Neuronal stem cell (in vitro differentiated cells): ENCODE results near the gene MALAT1.
"Not testable (repeated sequence)": the region's sequence is repeated elsewhere in the genome, so short reads cannot be mapped to it uniquely, and the experiment has no call there.

Experiments
- DNase-seq: peaks from one replicate; pipeline ENCODE4 v3.0.0-alpha.2; 2013; ENCODE audit warnings: low spot score
- H2AFZ ChIP-seq: one replicate; pipeline ENCODE4 v1.6.1; 2013; ENCODE audit warnings: mild to moderate bottlenecking, low read length, inconsistent platforms
- H2AK5ac ChIP-seq: 2 replicates; pipeline ENCODE4 v1.6.1; 2013; ENCODE audit warnings: low read depth, mild to moderate bottlenecking, inconsistent platforms, low read length, moderate library complexity, mixed read lengths
- H2BK120ac ChIP-seq: 2 replicates; pipeline ENCODE4 v1.6.1; 2013; ENCODE audit warnings: low read depth, mild to moderate bottlenecking, inconsistent platforms, low read length, moderate library complexity, mixed read lengths
- H2BK12ac ChIP-seq: one replicate; pipeline ENCODE4 v1.6.1; 2013; ENCODE audit warnings: low read length, inconsistent platforms
- H2BK15ac ChIP-seq: 2 replicates; pipeline ENCODE4 v1.6.1; 2013; ENCODE audit warnings: mild to moderate bottlenecking, low read length, inconsistent platforms, mixed read lengths
- H2BK5ac ChIP-seq: one replicate; pipeline ENCODE4 v1.6.1; 2013; ENCODE audit warnings: inconsistent platforms, mild to moderate bottlenecking, low read length, moderate library complexity
- H3K14ac ChIP-seq: one replicate; pipeline ENCODE4 v1.6.1; 2013; ENCODE audit warnings: low read length, inconsistent platforms
- H3K18ac ChIP-seq: 2 replicates; pipeline ENCODE4 v1.6.1; 2013; ENCODE audit warnings: low read length, inconsistent platforms
- H3K23ac ChIP-seq: 2 replicates; pipeline ENCODE4 v1.6.1; 2013; ENCODE audit warnings: low read depth, mild to moderate bottlenecking, mixed read lengths, low read length, inconsistent platforms; ENCODE audit not compliant: poor library complexity
- H3K27ac ChIP-seq: replicated peaks from 3 replicates; pipeline ENCODE4 v1.5.1; 2013; ENCODE audit warnings: low read length, inconsistent platforms
- H3K27me3 ChIP-seq, 3 experiments: 2 replicates each; pipeline ENCODE4 v1.6.1; 2013; ENCODE audit warnings: low read length in 3 of 3, mild to moderate bottlenecking in 2 of 3, inconsistent platforms in 1 of 3, low read depth in 1 of 3, mixed read lengths in 1 of 3, moderate library complexity in 1 of 3; ENCODE audit not compliant: control insufficient read depth in 3 of 3, insufficient read depth in 3 of 3
- H3K36me3 ChIP-seq, 2 donors: replicated peaks in 1 of 2; 2 replicates each; pipeline ENCODE4 v1.6.1; 2013; ENCODE audit warnings: low read length in 2 of 2; ENCODE audit not compliant: control insufficient read depth in 2 of 2, insufficient read depth in 2 of 2
- H3K4ac ChIP-seq: 2 replicates; pipeline ENCODE4 v1.6.1; 2013; ENCODE audit warnings: inconsistent platforms, mild to moderate bottlenecking, low read length, moderate library complexity
- H3K4me1 ChIP-seq, 2 donors: 1 replicate in 1 of 2; 2 replicates in 1 of 2; pipeline ENCODE4 v1.6.1; 2013; ENCODE audit warnings: low read length in 2 of 2, low read depth in 1 of 2; ENCODE audit not compliant: control insufficient read depth in 2 of 2, insufficient read depth in 1 of 2
- H3K4me2 ChIP-seq: one replicate; pipeline ENCODE4 v1.6.1; 2013; ENCODE audit warnings: mild to moderate bottlenecking, low read length, inconsistent platforms; ENCODE audit not compliant: insufficient read depth, poor library complexity, severe bottlenecking
- H3K4me3 ChIP-seq, 2 donors: 2 replicates each; pipeline ENCODE4 v1.5.1; 2013; ENCODE audit warnings: low read length in 2 of 2, mild to moderate bottlenecking in 2 of 2, inconsistent platforms in 1 of 2, moderate library complexity in 1 of 2
- H3K79me1 ChIP-seq: one replicate; pipeline ENCODE4 v1.6.1; 2013; ENCODE audit warnings: low read depth, mild to moderate bottlenecking, inconsistent platforms, low read length, moderate library complexity
- H3K9ac ChIP-seq: one replicate; pipeline ENCODE4 v1.6.1; 2013; ENCODE audit warnings: mild to moderate bottlenecking, low read depth, low read length, inconsistent platforms; ENCODE audit not compliant: poor library complexity
- H3K9me3 ChIP-seq, 2 donors: replicated peaks in 1 of 2; 2 replicates each; pipeline versions ENCODE3 to v1.6.1; 2013; ENCODE audit warnings: low read length in 2 of 2, mild to moderate bottlenecking in 2 of 2, inconsistent platforms in 1 of 2, low read depth in 1 of 2, mixed read lengths in 1 of 2, moderate library complexity in 1 of 2; ENCODE audit not compliant: control insufficient read depth in 2 of 2, insufficient read depth in 1 of 2
- H4K8ac ChIP-seq: one replicate; pipeline ENCODE4 v1.6.1; 2013; ENCODE audit warnings: low read depth, mild to moderate bottlenecking, inconsistent platforms, low read length, moderate library complexity
- H4K91ac ChIP-seq: one replicate; pipeline ENCODE4 v1.6.1; 2013; ENCODE audit warnings: low read length, low read depth, mild to moderate bottlenecking, inconsistent platforms; ENCODE audit not compliant: poor library complexity
- WGBS, 2 donors: extraction: QIAGEN DNeasy Blood & Tissue Kit; methylation state at CpG; one replicate each; pipeline ENCODE4 v1.1.7; 2013; ENCODE audit warnings: missing lambda C conversion rate in 2 of 2, mixed read lengths in 1 of 2; ENCODE audit not compliant: insufficient read length in 2 of 2, insufficient replicate concordance in 1 of 2; ENCODE audit errors: extremely low coverage in 2 of 2; 5-methylcytosine and 5-hydroxymethylcytosine counted together

MALAT1 gene

GRCh38 chr11:65506772-65507505, 8.1 kb downstream of the MALAT1 start:
- no peak overlapping the region for H2BK15ac ChIP-seq
- H2BK120ac ChIP-seq = no peak overlapping the region
- H3K4me1 ChIP-seq = peaks cover 2 to 10% of the 10 kb centered on the region in 2 donors
- peak overlapping the region; percentile 55 for H3K27ac ChIP-seq
- no peak overlapping the region for H3K14ac ChIP-seq
- H3K36me3 ChIP-seq = peaks cover 33 to 57% of the 10 kb centered on the region in 2 donors
- WGBS, 2 donors = no CpG with 5 or more reads among the region's 7 CpGs
- H3K9ac ChIP-seq = no peak overlapping the region
- H4K8ac ChIP-seq = no peak overlapping the region
- H3K27me3 ChIP-seq = no peaks in the 10 kb centered on the region
- H3K4ac ChIP-seq = no peak overlapping the region
- no peak overlapping the region for H2AFZ ChIP-seq
- no peak overlapping the region for H2BK5ac ChIP-seq
- H3K4me3 ChIP-seq = peak overlapping the region; percentile 39 to 72
- H2BK12ac ChIP-seq = no peak overlapping the region
- H2AK5ac ChIP-seq = no peak overlapping the region
- H3K79me1 ChIP-seq = no peaks in the 10 kb centered on the region
- H3K9me3 ChIP-seq = no peaks in the 10 kb centered on the region
- peak overlapping the region; percentile 65 for H3K23ac ChIP-seq
- H3K4me2 ChIP-seq = peak overlapping the region; percentile 69
- no peak overlapping the region for H4K91ac ChIP-seq
- H3K18ac ChIP-seq = no peak overlapping the region
- DNase-seq = peak; percentile 62

- H2BK5ac ChIP-seq, H3K79me1 ChIP-seq, H3K9me3 ChIP-seq, H2AFZ ChIP-seq, DNase-seq, H4K91ac ChIP-seq, H3K4me1 ChIP-seq, H3K14ac ChIP-seq, H3K4ac ChIP-seq, H3K9ac ChIP-seq, H2BK12ac ChIP-seq, H3K23ac ChIP-seq, H2BK15ac ChIP-seq, H2BK120ac ChIP-seq, H3K4me3 ChIP-seq, H3K4me2 ChIP-seq, H3K27ac ChIP-seq, H3K36me3 ChIP-seq, H2AK5ac ChIP-seq, H4K8ac ChIP-seq, H3K27me3 ChIP-seq, H3K18ac ChIP-seq: not testable (repeated sequence)
- WGBS, 2 donors = no CpG with 5 or more reads among the region's 3 CpGs
Observed at GRCh38 chr11:65512311-65512710, 13.5 kb downstream of the MALAT1 start.

GRCh38 chr11:65516135-65516968, 17.5 kb downstream of the MALAT1 start:
- Histone ChIP-seq H3K18ac (no peak overlapping the region), H3K23ac (no peak overlapping the region), H3K4ac (no peak overlapping the region), H3K4me2 (no peak overlapping the region), H3K9ac (no peak overlapping the region), H3K79me1 (no peaks in the 10 kb centered on the region), H3K27me3 (no peaks in the 10 kb centered on the region), H4K8ac (no peak overlapping the region), H4K91ac (no peak overlapping the region), H2BK120ac (no peak overlapping the region), H3K4me3 (no peak overlapping the region), H3K36me3 (no peaks in the 10 kb centered on the region), H2BK5ac (no peak overlapping the region), H2AFZ (no peak overlapping the region), H2AK5ac (no peak overlapping the region), H3K9me3 (no peaks in the 10 kb centered on the region), H3K14ac (no peak overlapping the region), H2BK12ac (no peak overlapping the region), H3K4me1 (no peaks in the 10 kb centered on the region), H3K27ac (no peak overlapping the region), H2BK15ac (no peak overlapping the region)
- WGBS, 2 donors = no CpG with 5 or more reads among the region's 5 CpGs
- DNase-seq = no peak

- H2BK5ac ChIP-seq, H3K4ac ChIP-seq, H2BK15ac ChIP-seq, H3K27me3 ChIP-seq, H3K23ac ChIP-seq, H2AK5ac ChIP-seq, H2AFZ ChIP-seq, H3K18ac ChIP-seq, H3K9ac ChIP-seq, H3K36me3 ChIP-seq, H3K14ac ChIP-seq, H3K9me3 ChIP-seq, H3K4me2 ChIP-seq, H2BK12ac ChIP-seq, DNase-seq, H4K91ac ChIP-seq, H3K79me1 ChIP-seq, H4K8ac ChIP-seq, H2BK120ac ChIP-seq, H3K4me3 ChIP-seq, H3K27ac ChIP-seq: not testable (repeated sequence)
- H3K4me1 ChIP-seq = peaks cover 0 to 13% of the 10 kb centered on the region in 2 donors
- no CpG with 5 or more reads among the region's 8 CpGs for WGBS, 2 donors
Observed at GRCh38 chr11:65518941-65519549, 20.2 kb downstream of the MALAT1 start.
